BJ (cell line): ENCODE data around the gene KISS1. TPM values are rescaled to one million over a fixed set of nuclear protein-coding genes. Genes with fewer than 3 reads are reported as not detected.
A peak's percentile ranks its signal among the peaks of the same experiment; 100 is the strongest.

Experiments
- CTCF ChIA-PET: fragments of 350-600 bp; formaldehyde crosslinking; extraction: SDS; loops from one replicate; lab custom pipeline; 2021; ENCODE audit warnings: antibody characterized with exemption, inconsistent platforms; lab: Yijun Ruan, JAX
- POLR2A ChIA-PET: fragments of 300-600 bp; sonication (Branson Sonifier 250); formaldehyde crosslinking; extraction: SDS; loops from one replicate; lab custom pipeline; 2021; ENCODE audit warnings: antibody characterized with exemption; lab: Charles Lee
- DNase-seq: peaks from one replicate; pipeline ENCODE4 v3.0.0-alpha.2; 2011; ENCODE audit warnings: low read depth
- H3K27me3 ChIP-seq: 2 replicates; pipeline ENCODE4 v1.6.0; 2011; ENCODE audit warnings: low read length; ENCODE audit not compliant: control insufficient read depth, insufficient read depth
- H3K36me3 ChIP-seq: 2 replicates; pipeline ENCODE4 v1.5.1; 2011; ENCODE audit warnings: low read length; ENCODE audit not compliant: control insufficient read depth, insufficient read depth
- H3K4me3 ChIP-seq: 2 replicates; pipeline ENCODE4 v1.5.1; 2011; ENCODE audit warnings: low read depth, mild to moderate bottlenecking, control low read depth, low read length
- CTCF ChIP-seq: IDR thresholded peaks from 2 replicates; pipeline ENCODE4 v1.5.1; 2011; ENCODE audit warnings: low read depth, mild to moderate bottlenecking, control low read depth, inconsistent platforms, low read length, moderate library complexity; ENCODE audit not compliant: insufficient read depth
- polyA plus RNA-seq: library from polyadenylated mRNA; depleted of rRNA; stranded (reverse); fragments of >200 nt; gene quantifications from 2 replicates; pipeline ENCODE4 v1.2.3, GENCODE V29; 2011

Gene KISS1
- polyA plus RNA-seq, 1 experiment, result 23.0 TPM

DNA sequence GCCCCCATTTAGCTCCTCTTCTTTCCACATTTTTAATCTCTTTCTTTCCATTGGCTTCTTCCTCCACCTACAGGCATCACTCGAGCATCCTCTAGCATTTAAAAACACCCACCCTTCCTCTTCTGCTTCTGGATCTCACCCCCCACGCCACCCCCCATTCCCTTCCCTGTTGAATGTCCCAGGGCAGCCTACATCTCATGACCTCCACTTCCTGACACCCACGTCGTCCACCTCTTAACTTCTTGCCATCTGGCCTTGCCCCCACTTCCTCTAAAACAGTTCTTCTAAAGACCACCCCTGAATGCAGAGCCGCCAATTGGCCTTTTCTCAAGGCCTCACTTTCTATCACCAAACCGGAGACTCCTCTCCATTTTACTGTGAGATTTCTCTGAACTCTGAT is 38.3 kb downstream of the KISS1 start:
- CTCF ChIA-PET, result interaction anchor here (1.1 to 3.8 kb wide), 3 partner anchors 49 to 206 kb away, joined by 3 to 33 read pairs (median 4); partner anchors contain the start of gene GOLT1A
- H3K4me3 ChIP-seq, result no peak overlapping the region
- POLR2A ChIA-PET, result no interaction called here
- H3K27me3 ChIP-seq, result no peaks in the 10 kb centered on the region; the same call in 1 of the 2 replicates
- no peak for TF ChIP-seq CTCF
- H3K36me3 ChIP-seq, result no peaks in the 10 kb centered on the region
- DNase-seq, result no peak

DNA sequence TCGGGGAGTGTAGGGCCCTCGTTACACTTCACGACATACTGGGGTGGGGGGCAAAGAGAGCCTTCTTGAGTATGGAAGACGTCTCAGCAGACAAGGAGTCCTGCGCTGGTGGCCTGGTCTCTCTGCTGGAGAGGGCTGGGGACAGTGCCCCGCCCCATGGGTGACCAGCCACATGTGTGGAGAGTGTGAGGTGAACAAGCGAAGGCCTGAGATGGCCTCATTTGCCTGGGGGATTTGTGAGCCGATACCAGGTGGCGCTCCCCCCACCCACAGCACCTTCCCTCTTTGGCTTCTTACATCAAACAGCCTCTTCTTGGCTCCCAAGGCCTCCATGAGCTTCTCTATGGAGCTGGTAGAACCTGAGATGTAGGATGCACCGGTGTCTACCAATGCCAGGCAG is 40.4 kb downstream of the KISS1 start:
- Histone ChIP-seq H3K4me3 (no peak overlapping the region), H3K36me3 (no peaks in the 10 kb centered on the region), H3K27me3 (no peaks in the 10 kb centered on the region; the same call in 1 of the 2 replicates)
- POLR2A ChIA-PET, result no interaction called here
- no peak for TF ChIP-seq CTCF
- DNase-seq, result no peak
- CTCF ChIA-PET, result interaction anchor here (0.8 to 5.1 kb wide), 2 partner anchors 51 to 207 kb away, joined by 3 to 33 read pairs; no protein-coding TSS in a partner anchor

DNA sequence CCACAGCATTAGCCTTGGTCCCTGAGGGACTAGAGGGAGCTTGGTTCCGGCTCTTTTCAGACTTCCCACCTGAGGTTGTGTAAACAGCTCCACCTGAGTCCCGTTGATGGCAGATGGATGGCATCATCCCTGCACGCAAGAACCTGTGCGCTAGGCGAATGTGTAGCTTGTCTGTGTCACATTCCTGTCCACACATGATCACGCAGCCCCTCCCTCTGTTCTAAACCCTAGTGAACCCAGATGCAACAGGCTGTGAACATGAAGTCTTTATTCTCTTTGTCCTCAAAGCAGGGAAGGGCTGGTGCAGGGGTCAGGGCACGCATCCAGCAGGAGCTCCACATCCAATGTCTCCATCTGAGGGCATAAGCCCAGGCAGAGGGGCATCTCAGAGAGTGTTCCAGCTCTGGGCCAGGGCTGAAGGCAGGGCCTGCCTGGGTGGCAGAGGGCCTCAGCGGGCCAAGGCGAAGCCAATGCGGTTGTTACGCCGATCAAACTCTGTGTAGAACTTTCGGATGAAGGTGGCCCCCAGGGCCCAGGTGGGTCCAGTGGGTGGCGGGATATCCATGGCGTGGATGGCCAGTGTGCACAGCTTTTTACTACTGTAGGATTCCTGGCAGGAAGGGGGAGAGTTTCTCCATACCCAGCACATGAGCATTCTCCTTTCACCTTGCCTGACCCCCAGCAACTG is 41.6 kb downstream of the KISS1 start:
- no peak for TF ChIP-seq CTCF
- H3K27me3 ChIP-seq, result no peaks in the 10 kb centered on the region; the same call in 1 of the 2 replicates
- H3K36me3 ChIP-seq, result no peaks in the 10 kb centered on the region
- CTCF ChIA-PET, result interaction anchor here (0.8 to 5.1 kb wide), 4 partner anchors 9 to 239 kb away, joined by 3 to 33 read pairs (median 8); no protein-coding TSS in a partner anchor
- POLR2A ChIA-PET, result no interaction called here
- DNase-seq, result no peak
- no peak overlapping the region for H3K4me3 ChIP-seq

DNA sequence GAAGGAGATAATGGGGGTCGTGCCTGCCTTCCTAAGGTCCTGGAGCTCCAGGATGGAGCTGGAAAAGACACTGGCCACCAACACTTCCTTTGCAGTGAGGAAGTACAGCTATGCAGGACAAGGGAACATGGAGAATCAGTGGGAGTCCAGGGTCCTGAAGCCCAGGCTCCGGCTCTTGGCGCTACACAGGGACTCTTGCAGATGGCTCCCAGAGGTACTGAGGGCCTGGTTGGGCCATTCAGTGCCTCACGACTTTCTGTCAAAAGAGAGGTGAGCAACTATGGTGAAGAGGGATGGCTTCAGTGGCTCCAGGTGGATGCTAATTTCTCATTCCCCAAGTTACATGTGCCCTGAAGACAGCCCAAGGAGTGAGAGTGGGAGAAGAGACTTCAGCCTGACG is 42.6 kb downstream of the KISS1 start:
- H3K4me3 ChIP-seq, result no peak overlapping the region
- POLR2A ChIA-PET, result no interaction called here
- no peak for TF ChIP-seq CTCF
- H3K36me3 ChIP-seq, result no peaks in the 10 kb centered on the region
- CTCF ChIA-PET, result interaction anchor here (3.2 to 5.1 kb wide), 3 partner anchors 10 to 283 kb away, joined by 11 to 33 read pairs (median 13); no protein-coding TSS in a partner anchor
- no peaks in the 10 kb centered on the region; the same call in 1 of the 2 replicates for H3K27me3 ChIP-seq
- no peak for DNase-seq

- H3K27me3 ChIP-seq, result no peaks in the 10 kb centered on the region; the same call in 1 of the 2 replicates
- DNase-seq, result no peak
- ChIA-PET CTCF (interaction anchor here (1.1 to 5.5 kb wide), 6 partner anchors 11 to 282 kb away, joined by 8 to 33 read pairs (median 12); no protein-coding TSS in a partner anchor), POLR2A (interaction anchor here (0.6 kb wide), 1 partner anchor 281 kb away, joined by 11 read pairs; no protein-coding TSS in a partner anchor)
- H3K36me3 ChIP-seq, result no peaks in the 10 kb centered on the region; the same call in 1 of the 2 replicates
- no peak for TF ChIP-seq CTCF
- peak overlapping the region; percentile 73 for H3K4me3 ChIP-seq
Observed at GRCh38 chr1:204152310-204153044, 43.8 kb downstream of the KISS1 start.
